ENCODE results near the gene TTLL1.
"Not testable (repeated sequence)": the region's sequence is repeated elsewhere in the genome, so short reads cannot be mapped to it uniquely, and the experiment has no call there.

TTLL1 gene

GRCh38 chr22:43013355-43014315 is 75.6 kb downstream of the TTLL1 start:
- DNase-seq (ENCODE audit: low spot score): no peak

- DNase-seq (ENCODE audit: low spot score): no peak
These were observed 76.8 kb downstream of the TTLL1 start for GRCh38 chr22:43012390-43012789.

GRCh38 chr22:43011079-43011478 is 78.1 kb downstream of the TTLL1 start:
- peak; percentile 59 for DNase-seq (ENCODE audit: low spot score)

- DNase-seq (ENCODE audit: low spot score): no peak
These were observed 79.7 kb downstream of the TTLL1 start for GRCh38 chr22:43009444-43009843.

- no peak for DNase-seq (ENCODE audit: low spot score)
These were observed 80.3 kb downstream of the TTLL1 start for GRCh38 chr22:43008921-43009320.

- DNase-seq (ENCODE audit: low spot score): no peak
These were observed 80.7 kb downstream of the TTLL1 start for GRCh38 chr22:43008509-43008908.

- no peak for DNase-seq (ENCODE audit: low spot score)
These were observed 81.6 kb downstream of the TTLL1 start for GRCh38 chr22:43007519-43008102.

- DNase-seq (ENCODE audit: low spot score): no peak
These were observed 82.4 kb downstream of the TTLL1 start for GRCh38 chr22:43006753-43007152.

GRCh38 chr22:43006016-43006505 is 83.1 kb downstream of the TTLL1 start:
- DNase-seq (ENCODE audit: low spot score): no peak

GRCh38 chr22:43005106-43005505 is 84.1 kb downstream of the TTLL1 start:
- DNase-seq (ENCODE audit: low spot score): no peak

GRCh38 chr22:43004362-43005035 is 84.7 kb downstream of the TTLL1 start:
- peak; percentile 83 for DNase-seq (ENCODE audit: low spot score)

- no peak for DNase-seq (ENCODE audit: low spot score)
These were observed 87.0 kb downstream of the TTLL1 start for GRCh38 chr22:43002202-43002586.

- no peak for DNase-seq (ENCODE audit: low spot score)
These were observed 87.7 kb downstream of the TTLL1 start for GRCh38 chr22:43001271-43002201.

GRCh38 chr22:43000441-43001175 is 88.6 kb downstream of the TTLL1 start:
- no peak for DNase-seq (ENCODE audit: low spot score)

GRCh38 chr22:42997582-42998090 is 91.6 kb downstream of the TTLL1 start:
- no peak for DNase-seq (ENCODE audit: low spot score)

GRCh38 chr22:42996646-42997365 is 92.4 kb downstream of the TTLL1 start:
- DNase-seq (ENCODE audit: low spot score): no peak

GRCh38 chr22:42995654-42996053 is 93.5 kb downstream of the TTLL1 start:
- not testable (repeated sequence) for DNase-seq (ENCODE audit: low spot score)

- no peak for DNase-seq (ENCODE audit: low spot score)
These were observed 94.2 kb downstream of the TTLL1 start for GRCh38 chr22:42994917-42995562.

GRCh38 chr22:42994276-42994916 is 94.8 kb downstream of the TTLL1 start:
- DNase-seq (ENCODE audit: low spot score): no peak

All from SW480 (cell line).